D721Med (cell line): Measurements from ENCODE around the gene SMG7.

ENCODE experiments used
- DNase-seq: peaks from one replicate; pipeline ENCODE4 v3.0.0; 2011; ENCODE audit warnings: low spot score; ENCODE audit not compliant: insufficient read length
- FAIRE-seq: peaks from 2 replicates; lab custom pipeline; 2011; peaks lifted over from hg19 to GRCh38; lab: Jason Lieb, UNC
- TF ChIP-seq, protein P1 (sequence below): IDR thresholded peaks from 2 replicates; pipeline ENCODE4 v1.5.1; 2012; ENCODE audit warnings: mild to moderate bottlenecking, control low read depth; ENCODE audit not compliant: insufficient read depth; ENCODE audit errors: missing control alignments

Gene SMG7

DNA sequence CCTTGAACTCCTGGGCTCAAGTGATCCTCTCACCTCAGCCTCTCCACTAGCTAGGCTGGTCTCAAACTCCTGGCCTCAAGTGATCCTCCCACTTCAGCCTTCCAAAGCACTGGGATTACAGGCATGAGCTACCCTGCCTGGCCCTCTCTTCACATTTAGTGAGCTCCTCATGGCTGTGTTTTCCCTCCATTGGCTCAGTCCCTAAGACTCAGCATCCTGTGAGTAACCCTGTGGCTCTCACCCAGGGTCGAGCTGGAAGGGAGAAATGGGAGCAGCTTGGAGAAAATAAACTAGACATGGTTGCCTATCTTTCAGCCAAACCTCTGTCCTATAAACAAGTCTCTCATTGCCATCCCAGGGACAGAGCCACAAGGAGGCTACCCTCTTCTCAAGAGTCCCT is 100.4 kb downstream of the SMG7 start:
- DNase-seq: no peak
- TF ChIP-seq, protein P1, sequence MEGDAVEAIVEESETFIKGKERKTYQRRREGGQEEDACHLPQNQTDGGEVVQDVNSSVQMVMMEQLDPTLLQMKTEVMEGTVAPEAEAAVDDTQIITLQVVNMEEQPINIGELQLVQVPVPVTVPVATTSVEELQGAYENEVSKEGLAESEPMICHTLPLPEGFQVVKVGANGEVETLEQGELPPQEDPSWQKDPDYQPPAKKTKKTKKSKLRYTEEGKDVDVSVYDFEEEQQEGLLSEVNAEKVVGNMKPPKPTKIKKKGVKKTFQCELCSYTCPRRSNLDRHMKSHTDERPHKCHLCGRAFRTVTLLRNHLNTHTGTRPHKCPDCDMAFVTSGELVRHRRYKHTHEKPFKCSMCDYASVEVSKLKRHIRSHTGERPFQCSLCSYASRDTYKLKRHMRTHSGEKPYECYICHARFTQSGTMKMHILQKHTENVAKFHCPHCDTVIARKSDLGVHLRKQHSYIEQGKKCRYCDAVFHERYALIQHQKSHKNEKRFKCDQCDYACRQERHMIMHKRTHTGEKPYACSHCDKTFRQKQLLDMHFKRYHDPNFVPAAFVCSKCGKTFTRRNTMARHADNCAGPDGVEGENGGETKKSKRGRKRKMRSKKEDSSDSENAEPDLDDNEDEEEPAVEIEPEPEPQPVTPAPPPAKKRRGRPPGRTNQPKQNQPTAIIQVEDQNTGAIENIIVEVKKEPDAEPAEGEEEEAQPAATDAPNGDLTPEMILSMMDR: no peak
- no peak for FAIRE-seq

DNA sequence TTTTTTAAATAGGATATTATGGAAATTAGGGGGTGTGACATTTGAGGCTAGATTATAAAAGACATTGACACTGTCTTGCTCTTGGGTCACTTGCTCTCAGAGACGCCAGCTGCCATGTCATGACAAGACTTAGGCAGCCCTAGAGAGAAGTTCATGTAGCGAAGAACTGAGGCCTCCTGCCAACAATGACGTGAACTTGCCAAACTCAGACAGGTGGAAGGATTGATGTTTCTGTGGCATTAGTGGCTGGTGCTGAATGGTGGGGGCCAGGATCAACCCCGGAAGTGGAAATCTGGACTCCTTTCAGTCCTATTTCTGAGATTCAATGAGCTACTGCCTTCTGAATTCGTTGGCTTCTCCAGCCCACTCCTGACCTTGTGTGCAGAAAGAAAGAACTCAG is 103.3 kb downstream of the SMG7 start:
- TF ChIP-seq, protein P1: no peak
- no peak for FAIRE-seq
- no peak for DNase-seq

DNA sequence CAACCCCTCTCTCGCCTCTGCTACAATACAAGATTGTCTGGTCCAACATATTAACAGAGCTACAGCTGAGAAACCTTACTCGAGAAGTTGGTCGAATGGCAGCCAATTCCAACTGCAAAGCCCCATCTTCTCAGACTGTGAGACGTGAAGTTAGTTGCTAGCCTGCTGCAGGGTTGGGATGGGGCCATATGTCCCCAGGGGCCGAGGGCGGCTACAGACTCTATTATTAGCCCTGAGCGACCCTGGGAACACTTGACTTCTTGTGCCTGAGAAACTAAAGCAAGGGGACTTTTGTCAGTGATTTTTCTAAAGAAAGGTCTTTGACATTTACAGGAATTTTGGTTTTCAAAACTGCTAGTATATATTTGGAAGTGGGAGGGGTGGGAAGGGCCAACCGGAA is 104.2 kb downstream of the SMG7 start:
- no peak for FAIRE-seq
- TF ChIP-seq, protein P1: no peak

DNA sequence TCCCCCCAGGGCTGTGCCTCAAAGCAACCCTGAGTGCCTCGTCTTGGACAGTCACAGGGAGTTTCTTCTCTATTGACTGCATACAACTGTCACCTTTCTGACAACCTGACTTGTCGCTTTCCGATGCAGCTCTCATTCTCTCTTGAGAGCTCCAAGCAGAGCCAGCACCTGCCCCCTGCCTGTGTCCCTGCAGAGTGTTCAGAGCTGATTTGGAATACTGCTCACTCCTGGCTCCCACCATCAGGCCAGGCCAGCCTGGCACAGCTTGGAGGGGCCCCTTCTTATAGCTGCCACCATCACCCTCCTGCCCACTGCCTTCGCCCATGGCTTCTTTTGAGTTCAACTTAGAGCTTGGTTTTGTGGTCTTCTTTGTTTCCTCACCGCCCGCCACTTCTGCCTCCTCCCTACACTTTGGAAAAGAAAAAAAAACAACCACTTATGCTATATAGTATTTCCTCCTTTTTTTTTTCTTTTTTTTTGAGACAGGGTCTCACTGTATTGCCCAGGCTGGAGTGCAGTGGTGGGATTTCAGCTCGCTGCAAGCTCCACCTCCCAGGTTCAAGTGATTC is 105.7 kb downstream of the SMG7 start:
- DNase-seq (no peak), FAIRE-seq (no peak)
- TF ChIP-seq, protein P1: no peak

More for the DNA sequence above, 104.2 kb downstream of the SMG7 start:
- no peak for DNase-seq

DNA sequence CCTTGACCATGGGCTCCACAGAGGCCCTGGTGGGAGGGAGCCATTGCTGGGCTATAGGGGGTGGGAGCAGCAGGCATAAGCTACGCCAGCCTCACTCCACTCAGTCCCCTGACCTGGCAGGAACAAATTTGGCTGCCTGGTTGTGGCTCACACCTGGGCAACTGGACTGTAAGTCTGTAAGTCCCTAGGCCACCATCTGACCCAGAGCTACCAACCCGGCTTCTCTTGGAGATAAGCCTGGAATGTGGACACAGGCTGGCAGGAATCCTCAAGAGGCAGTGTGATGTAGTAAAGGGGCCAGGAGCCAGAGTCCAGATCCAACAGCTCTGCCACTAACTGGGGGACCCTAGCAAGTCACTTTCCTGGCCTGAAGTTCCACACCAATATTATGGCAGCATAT is 106.6 kb downstream of the SMG7 start:
- DNase-seq: no peak
- no peak for FAIRE-seq
- TF ChIP-seq, protein P1: no peak

DNA sequence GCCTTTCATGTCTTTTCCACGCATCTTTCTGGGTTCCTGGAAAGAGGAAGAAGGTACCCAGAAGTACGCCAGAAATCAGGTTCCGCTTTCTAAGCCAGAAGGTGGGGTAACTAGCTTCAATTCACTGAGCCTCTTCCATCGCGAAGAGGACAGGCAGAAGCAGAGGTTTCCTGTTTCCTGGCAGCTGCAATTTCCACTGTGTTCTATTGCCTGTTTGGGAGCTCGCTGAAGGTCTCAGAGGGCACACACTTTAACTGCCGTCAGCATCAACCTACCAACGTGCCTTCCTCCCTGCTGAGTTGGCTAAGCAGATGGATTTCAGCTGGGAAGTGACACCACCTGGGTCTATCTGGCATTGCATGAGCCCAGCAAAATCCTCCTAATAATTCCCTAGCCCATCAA is 108.0 kb downstream of the SMG7 start:
- TF ChIP-seq, protein P1: peak; percentile 30

DNA sequence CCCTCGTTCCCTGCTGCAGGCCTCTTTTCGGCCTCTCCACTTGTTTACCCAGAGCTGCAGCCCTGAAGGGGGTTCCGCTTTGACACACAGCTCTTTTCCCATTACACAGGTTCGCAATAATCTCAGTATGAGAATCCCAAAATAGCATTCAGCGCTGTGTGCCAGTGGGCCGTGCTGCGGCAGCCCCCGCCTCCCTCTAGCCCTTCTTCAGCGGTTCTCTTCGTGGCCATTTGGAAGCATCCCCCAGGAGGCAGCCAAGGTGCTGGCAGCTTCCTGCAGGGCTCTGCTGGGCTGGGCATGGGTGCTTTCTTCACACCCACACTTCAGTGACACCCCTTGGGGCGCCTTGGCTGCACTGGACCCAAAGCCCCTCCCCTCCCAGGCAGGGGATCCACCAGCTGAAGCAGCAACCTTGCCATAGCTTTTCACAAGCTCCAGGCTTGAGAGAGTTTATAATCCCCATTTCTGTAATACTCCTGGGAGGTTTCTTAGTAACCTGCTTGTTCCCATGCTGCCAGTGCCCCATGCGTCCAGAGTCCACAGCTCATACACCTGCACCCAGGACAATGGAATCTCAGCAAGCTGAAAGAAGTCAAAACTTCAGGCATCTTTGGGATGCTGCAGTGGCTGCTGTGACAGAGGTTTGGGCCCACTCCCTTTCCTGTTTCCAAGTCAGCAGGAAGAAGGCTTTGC is 109.9 kb downstream of the SMG7 start:
- DNase-seq: peak; percentile 42
- FAIRE-seq: no peak
- TF ChIP-seq, protein P1: no peak

More for the DNA sequence above, 108.0 kb downstream of the SMG7 start:
- FAIRE-seq (no peak), DNase-seq (peak; percentile 54)
